ENCODE data around the gene RELB.

- TF ChIP-seq POLR2A (IDR thresholded peaks at IDR 0.05) (no peak), CTCF (IDR thresholded peaks at IDR 0.05) (no peak)
Measured at GRCh38 chr19:45070214-45070613, 69.0 kb downstream of the RELB start.

All from prostate gland (tissue), 2 donors.